ENCODE measurements around the gene MSH3.
"Not testable (repeated sequence)": the region's sequence is repeated elsewhere in the genome, so short reads cannot be mapped to it uniquely, and the experiment has no call there.

The MSH3 gene

DNA sequence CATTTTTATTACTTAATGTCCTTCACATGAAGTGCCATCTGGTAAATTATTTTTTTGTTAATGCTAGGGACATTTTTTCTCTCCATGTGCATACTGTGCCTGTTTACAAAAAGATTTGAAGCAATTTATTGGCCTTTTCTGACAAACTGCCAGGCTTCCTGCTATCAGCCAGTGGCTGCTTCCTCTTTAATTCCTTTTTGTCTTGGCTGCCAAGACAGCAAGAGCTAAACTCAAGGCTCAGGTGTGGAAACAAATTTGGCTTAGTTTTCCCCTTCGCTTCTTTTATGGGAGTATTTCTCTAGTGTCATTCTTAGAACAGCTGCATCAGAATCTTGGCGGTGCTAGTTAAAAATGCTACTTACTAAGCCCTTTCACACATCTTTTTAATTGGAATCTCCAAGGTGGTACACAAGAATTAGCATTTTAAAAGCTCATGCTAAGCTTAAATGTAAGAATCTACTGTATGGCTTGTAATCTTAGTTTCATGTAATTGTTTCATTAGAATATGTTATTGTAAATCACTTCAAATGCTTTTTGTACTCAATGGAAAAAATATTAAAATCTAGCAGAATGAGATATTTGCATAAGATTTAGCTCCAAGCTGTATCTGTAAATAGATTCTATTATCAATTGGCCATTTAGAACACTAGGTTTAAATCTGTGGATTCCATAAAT, 171.5 kb downstream of the MSH3 start:
- no peak for TF ChIP-seq POLR2A (IDR thresholded peaks at IDR 0.05; ENCODE audit: low read depth, low read length)
- no peak for DNase-seq (ENCODE audit: insufficient read length, low spot score)
- FAIRE-seq: no peak

DNA sequence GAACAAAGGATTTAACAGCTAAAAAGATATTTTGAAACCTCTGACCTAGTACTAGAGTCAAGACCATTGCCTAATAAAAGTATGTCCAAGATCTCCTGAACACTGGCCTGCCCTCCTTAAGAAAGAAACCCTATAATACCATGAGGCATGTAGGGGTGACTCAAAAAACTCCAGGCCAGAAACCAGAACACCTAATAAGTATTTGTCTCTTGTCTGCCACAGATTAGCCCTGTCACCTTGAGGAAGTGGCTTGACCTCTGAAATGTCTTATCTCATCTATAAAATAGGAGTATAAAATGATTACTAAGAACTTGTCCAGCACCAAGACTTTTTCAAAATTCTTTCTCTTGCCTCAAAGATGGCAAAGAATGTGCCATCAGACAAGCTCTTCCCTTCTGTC, 180.3 kb downstream of the MSH3 start:
- FAIRE-seq (no peak), DNase-seq (ENCODE audit: insufficient read length, low spot score) (no peak)
- no peak for TF ChIP-seq POLR2A (IDR thresholded peaks at IDR 0.05; ENCODE audit: low read depth, low read length)

- TF ChIP-seq POLR2A (IDR thresholded peaks at IDR 0.05; ENCODE audit: low read depth, low read length): no peak
- FAIRE-seq (no peak), DNase-seq (ENCODE audit: insufficient read length, low spot score) (no peak)
Measured at GRCh38 chr5:80835128-80835527, 180.7 kb downstream of the MSH3 start.

GRCh38 chr5:80837679-80838078, 183.2 kb downstream of the MSH3 start:
- DNase-seq (ENCODE audit: insufficient read length, low spot score): no peak
- no peak for TF ChIP-seq POLR2A (IDR thresholded peaks at IDR 0.05; ENCODE audit: low read depth, low read length)
- no peak for FAIRE-seq

- DNase-seq (ENCODE audit: insufficient read length, low spot score); FAIRE-seq: not testable (repeated sequence)
Measured at GRCh38 chr5:80841026-80841797, 186.8 kb downstream of the MSH3 start.

DNA sequence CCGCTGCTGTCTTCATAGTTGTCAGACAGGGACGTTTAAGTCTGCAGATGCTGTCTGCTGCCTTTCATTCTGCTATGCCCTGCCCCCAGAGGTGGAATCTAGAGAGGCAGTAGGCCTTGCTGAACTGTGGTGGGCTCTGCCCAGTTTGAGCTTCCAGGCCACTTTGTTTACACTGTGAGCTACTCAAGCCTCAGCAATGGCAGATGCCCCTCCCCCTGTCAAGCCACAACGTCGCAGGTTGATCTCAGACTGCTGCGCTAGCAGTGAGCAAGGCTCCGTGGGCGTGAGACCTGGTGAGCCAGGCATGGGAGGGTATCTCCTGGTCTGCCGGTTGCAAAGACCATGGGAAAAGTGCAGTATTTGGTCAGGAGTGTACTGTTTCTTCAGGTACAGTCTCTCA, 192.0 kb downstream of the MSH3 start:
- not testable (repeated sequence) for FAIRE-seq; DNase-seq (ENCODE audit: insufficient read length, low spot score)

- not testable (repeated sequence) for DNase-seq (ENCODE audit: insufficient read length, low spot score); FAIRE-seq
Measured at GRCh38 chr5:80850168-80850567, 195.7 kb downstream of the MSH3 start.

DNA sequence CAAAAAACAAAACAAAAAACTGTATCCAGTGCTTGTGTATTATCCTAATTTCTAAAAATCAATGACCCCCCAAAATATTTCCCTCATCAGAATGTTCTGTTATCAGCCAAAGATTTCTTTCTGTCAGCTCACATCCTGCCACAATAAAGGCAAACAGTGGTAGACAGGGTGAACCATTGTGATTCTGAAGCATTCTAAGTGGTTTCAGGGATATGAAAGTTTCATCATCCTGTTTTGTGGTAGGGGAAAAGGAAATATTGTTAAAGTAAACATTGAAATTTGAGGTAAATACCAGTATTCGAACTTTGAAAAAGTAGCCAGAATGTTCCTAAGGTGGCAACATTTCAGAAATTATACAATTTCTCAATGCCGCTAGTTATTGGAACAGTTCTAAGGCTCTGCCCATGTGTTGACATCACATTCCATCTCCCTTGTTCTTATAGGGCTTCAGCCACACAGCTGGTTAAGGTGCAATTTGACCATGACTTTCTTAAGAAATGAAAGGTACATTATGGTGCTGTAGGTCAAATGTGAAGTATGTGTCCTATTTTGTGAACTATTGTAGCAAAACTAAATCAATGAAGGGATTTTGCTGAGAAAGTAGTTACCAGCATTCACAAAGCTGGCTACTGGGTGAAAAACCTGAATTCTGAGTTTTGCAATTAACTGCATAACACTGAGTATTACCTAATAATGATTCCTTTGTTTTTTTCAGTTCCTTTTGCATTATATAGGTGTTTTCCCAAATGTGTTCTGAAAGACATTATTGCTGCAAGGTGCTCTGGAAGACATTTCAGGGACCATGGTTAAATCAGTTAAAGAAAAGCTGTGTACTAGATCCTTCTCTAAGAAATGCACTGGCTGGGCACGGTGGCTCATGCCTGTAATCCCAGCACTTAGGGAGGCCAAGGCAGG, 198.1 kb downstream of the MSH3 start:
- FAIRE-seq (no peak), DNase-seq (ENCODE audit: insufficient read length, low spot score) (no peak)
- TF ChIP-seq POLR2A (IDR thresholded peaks at IDR 0.05; ENCODE audit: low read depth, low read length): no peak

DNA sequence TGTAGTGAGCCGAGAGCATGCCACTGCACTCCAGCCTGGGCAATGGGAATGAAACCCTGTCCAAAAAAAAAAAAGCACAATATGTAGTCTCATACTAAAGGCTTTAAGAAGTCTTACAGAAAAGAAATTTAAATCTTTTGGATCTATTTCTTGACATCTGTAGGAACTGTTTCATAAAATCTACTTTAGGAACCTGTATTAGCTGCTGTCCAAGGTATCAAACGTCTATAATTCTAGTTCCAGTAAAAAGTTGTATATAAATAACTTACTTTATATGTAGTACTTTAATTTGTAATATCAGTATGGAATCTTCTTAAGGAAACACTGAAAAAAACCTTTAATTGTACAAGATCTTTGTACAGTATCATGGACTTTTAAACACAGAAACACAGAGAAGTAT, 199.0 kb downstream of the MSH3 start:
- FAIRE-seq (no peak), DNase-seq (ENCODE audit: insufficient read length, low spot score) (no peak)
- no peak for TF ChIP-seq POLR2A (IDR thresholded peaks at IDR 0.05; ENCODE audit: low read depth, low read length)

DNA sequence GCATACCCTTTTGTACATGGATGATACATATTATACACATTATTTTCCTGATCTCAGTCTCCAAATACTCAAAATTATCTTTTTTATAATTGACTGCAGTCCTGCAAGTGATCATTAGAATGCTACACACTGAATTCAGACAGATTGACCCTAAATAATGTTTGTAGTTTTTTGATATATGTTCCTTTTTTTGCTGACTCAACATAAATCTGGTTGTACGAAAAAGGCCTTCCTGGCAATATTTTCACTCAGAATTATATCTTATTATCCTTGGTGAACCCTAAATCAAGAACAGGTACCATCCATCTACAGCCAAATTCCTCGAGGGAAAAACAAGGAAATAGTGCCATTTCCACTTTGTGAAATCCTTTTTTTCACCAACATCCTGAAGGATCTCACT, 200.1 kb downstream of the MSH3 start:
- FAIRE-seq (no peak), DNase-seq (ENCODE audit: insufficient read length, low spot score) (no peak)
- TF ChIP-seq POLR2A (IDR thresholded peaks at IDR 0.05; ENCODE audit: low read depth, low read length): no peak

DNA sequence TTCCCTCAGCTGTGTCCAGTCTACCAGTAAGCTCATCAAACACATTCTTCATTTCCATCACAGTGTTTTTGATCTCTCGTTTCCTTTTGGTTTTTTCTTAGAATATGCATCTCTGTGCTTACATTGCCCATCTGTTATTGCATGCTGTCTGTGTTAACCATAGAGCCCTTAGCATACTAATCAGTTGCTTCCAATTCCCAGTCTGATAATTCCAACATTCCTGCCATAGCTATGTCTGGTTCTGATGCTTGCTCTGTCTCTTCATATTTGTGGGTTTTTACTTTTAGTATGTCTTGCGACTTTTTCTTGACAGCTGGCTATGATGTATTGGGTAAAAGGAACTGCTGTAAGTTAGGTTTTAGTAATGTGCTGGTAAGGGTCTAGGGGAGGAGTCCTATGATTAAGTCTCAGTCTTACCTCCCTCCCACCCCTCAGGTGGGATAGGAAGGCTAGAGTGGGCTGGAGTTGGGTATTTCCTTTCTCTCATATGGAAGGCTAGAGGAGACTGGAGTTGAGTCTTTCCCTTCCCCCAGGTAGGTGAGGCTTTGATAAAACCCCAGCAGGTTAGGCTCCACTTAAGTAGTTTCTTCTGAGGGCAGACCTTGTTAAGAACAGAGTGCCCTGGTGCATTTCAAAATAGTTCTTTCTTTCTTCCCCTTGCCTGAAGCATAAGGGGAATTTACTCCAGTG, 206.6 kb downstream of the MSH3 start:
- DNase-seq (ENCODE audit: insufficient read length, low spot score): no peak
- FAIRE-seq: no peak
- TF ChIP-seq POLR2A (IDR thresholded peaks at IDR 0.05; ENCODE audit: low read depth, low read length): no peak

DNA sequence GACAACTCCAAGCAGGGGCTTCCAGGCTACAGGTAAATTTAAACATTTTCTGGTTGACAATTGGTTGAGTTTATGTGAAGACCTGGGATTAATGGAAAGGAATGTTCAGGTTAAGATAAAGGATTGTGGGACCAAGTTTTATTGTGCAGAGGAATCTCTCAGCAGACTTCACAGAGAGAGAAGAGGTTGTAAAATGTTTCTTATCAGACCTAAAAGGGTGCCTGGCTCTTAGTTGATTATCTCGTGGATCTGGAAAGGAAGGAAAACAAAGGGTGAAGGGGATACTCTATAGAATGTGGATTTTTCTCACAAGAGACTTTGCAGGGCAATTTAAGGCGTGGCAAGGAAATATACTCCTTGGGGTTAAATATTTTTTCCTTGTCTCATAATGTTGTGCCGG, 209.3 kb downstream of the MSH3 start:
- DNase-seq (ENCODE audit: insufficient read length, low spot score) (no peak), FAIRE-seq (no peak)
- TF ChIP-seq POLR2A (IDR thresholded peaks at IDR 0.05; ENCODE audit: low read depth, low read length): no peak

DNA sequence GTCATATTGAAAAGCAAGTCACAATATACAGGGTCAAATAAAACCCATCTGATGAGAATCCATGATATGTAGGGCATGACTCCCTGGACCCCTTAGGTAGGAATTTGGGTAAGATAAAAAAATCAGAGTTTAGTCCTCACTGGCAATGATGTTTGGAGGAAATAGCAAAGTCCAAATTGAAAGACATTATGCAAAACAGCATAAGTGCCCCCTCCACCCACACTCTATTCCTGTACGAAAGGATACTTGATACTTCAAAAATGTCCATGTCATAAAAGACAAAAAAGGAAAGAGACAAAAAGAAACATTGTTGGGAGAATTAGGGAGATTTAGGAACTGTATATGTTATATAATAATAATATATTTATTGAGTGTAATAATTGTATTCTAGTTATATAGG, 209.7 kb downstream of the MSH3 start:
- FAIRE-seq (no peak), DNase-seq (ENCODE audit: insufficient read length, low spot score) (no peak)
- no peak for TF ChIP-seq POLR2A (IDR thresholded peaks at IDR 0.05; ENCODE audit: low read depth, low read length)

Data from H54 (cell line).